A673 (cell line): ENCODE data around the gene CKAP2L.

Experiments
- CTCF ChIP-seq: fragments of 300-800, 200-600 bp; sonication (generic); conservative IDR thresholded peaks from 2 replicates; pipeline ENCODE4 v1.5.1; 2017; ENCODE audit warnings: low read depth, mild to moderate bottlenecking, antibody characterized with exemption, low read length, moderate library complexity, mixed read lengths
- EZH2 ChIP-seq: fragments of 200-600 bp; sonication (generic); IDR thresholded peaks from 2 replicates; pipeline ENCODE4 v1.6.1; 2017; ENCODE audit warnings: borderline replicate concordance, low read depth, mild to moderate bottlenecking, mixed read lengths, antibody characterized with exemption, low read length; ENCODE audit not compliant: poor library complexity, severe bottlenecking

- no peak for TF ChIP-seq CTCF
- TF ChIP-seq EZH2: no peak
These were observed 25.9 kb upstream of the CKAP2L start for GRCh38 chr2:112790305-112790704.
